SU-DHL-6 (cell line): ENCODE measurements around the gene ANKRD61.
"Not testable (repeated sequence)": the region's sequence is repeated elsewhere in the genome, so short reads cannot be mapped to it uniquely, and the experiment has no call there.

Source experiments
- H2AFZ ChIP-seq: fragments of 200-600 bp; sonication (generic); 2 replicates; pipeline ENCODE4 v1.6.1; 2014; ENCODE audit warnings: low read depth, mild to moderate bottlenecking, moderate library complexity, mixed read lengths, antibody characterized with exemption, low read length; ENCODE audit not compliant: severe bottlenecking
- H3F3A ChIP-seq: fragments of 200-600 bp; shearing (Covaris generic); 2 replicates; pipeline ENCODE4 v1.6.0; 2016; ENCODE audit warnings: antibody characterized with exemption, mild to moderate bottlenecking; ENCODE audit not compliant: insufficient read depth
- H3K27ac ChIP-seq: fragments of 200-600 bp; sonication (generic); 2 replicates; pipeline ENCODE4 v1.5.1; 2016; ENCODE audit warnings: low read depth, mild to moderate bottlenecking, low read length, moderate library complexity, mixed read lengths
- H3K27me3 ChIP-seq: fragments of 200-600 bp; sonication (generic), shearing (Covaris generic); 2 replicates; pipeline ENCODE4 v1.6.0; 2014; ENCODE audit warnings: mild to moderate bottlenecking, low read length
- H3K36me3 ChIP-seq: fragments of 200-600 bp; sonication (generic); 2 replicates; pipeline ENCODE4 v1.6.1; 2014; ENCODE audit warnings: mild to moderate bottlenecking, low read length, mixed read lengths
- H3K4me2 ChIP-seq: fragments of 300-600, 200-600 bp; shearing (Covaris generic), sonication (generic); 2 replicates; pipeline ENCODE4 v1.6.0; 2014; ENCODE audit warnings: low read length, low read depth, mild to moderate bottlenecking; ENCODE audit not compliant: poor library complexity, severe bottlenecking
- H3K4me3 ChIP-seq: fragments of 200-600 bp; sonication (generic); 2 replicates; pipeline ENCODE4 v1.5.1; 2014; ENCODE audit warnings: antibody characterized with exemption, low read length, mild to moderate bottlenecking, mixed read lengths; ENCODE audit not compliant: insufficient read depth, poor library complexity, severe bottlenecking
- H3K79me2 ChIP-seq: fragments of 200-600 bp; sonication (generic); 2 replicates; pipeline ENCODE4 v1.6.1; 2014; ENCODE audit warnings: mild to moderate bottlenecking, low read length, moderate library complexity; ENCODE audit not compliant: insufficient read depth
- H3K9ac ChIP-seq: fragments of 200-600 bp; sonication (generic); 2 replicates; pipeline ENCODE4 v1.7.0; 2014; ENCODE audit warnings: mild to moderate bottlenecking, low read length
- H3K9me2 ChIP-seq: fragments of 200-600 bp; sonication (generic); replicated peaks from 2 replicates; pipeline ENCODE4 v1.6.1; 2014; ENCODE audit warnings: low read length; ENCODE audit not compliant: insufficient read depth
- H3K9me3 ChIP-seq: fragments of 200-600 bp; sonication (generic); 2 replicates; pipeline ENCODE4 v1.6.1; 2014; ENCODE audit warnings: low read length, mixed read lengths; ENCODE audit not compliant: insufficient read depth
- H4K20me1 ChIP-seq: fragments of 200-600 bp; sonication (generic); 2 replicates; pipeline ENCODE4 v1.6.1; 2014; ENCODE audit warnings: low read depth, mild to moderate bottlenecking, antibody characterized with exemption, low read length, moderate library complexity, mixed read lengths
- EZH2phosphoT487 ChIP-seq: fragments of 200-600 bp; sonication (generic), shearing (Covaris generic); conservative IDR thresholded peaks from 2 replicates; pipeline ENCODE4 v1.6.1; 2018; ENCODE audit warnings: mild to moderate bottlenecking, antibody characterized with exemption, low read length, moderate library complexity, mixed read lengths
- TF ChIP-seq, protein P1 (sequence below): fragments of 200-600 bp; sonication (generic); IDR thresholded peaks from one replicate; pipeline ENCODE4 v1.5.1; 2017; ENCODE audit warnings: antibody characterized with exemption, mild to moderate bottlenecking, low read length, moderate library complexity; ENCODE audit not compliant: insufficient read depth, poor library complexity, severe bottlenecking

ANKRD61 gene

DNA sequence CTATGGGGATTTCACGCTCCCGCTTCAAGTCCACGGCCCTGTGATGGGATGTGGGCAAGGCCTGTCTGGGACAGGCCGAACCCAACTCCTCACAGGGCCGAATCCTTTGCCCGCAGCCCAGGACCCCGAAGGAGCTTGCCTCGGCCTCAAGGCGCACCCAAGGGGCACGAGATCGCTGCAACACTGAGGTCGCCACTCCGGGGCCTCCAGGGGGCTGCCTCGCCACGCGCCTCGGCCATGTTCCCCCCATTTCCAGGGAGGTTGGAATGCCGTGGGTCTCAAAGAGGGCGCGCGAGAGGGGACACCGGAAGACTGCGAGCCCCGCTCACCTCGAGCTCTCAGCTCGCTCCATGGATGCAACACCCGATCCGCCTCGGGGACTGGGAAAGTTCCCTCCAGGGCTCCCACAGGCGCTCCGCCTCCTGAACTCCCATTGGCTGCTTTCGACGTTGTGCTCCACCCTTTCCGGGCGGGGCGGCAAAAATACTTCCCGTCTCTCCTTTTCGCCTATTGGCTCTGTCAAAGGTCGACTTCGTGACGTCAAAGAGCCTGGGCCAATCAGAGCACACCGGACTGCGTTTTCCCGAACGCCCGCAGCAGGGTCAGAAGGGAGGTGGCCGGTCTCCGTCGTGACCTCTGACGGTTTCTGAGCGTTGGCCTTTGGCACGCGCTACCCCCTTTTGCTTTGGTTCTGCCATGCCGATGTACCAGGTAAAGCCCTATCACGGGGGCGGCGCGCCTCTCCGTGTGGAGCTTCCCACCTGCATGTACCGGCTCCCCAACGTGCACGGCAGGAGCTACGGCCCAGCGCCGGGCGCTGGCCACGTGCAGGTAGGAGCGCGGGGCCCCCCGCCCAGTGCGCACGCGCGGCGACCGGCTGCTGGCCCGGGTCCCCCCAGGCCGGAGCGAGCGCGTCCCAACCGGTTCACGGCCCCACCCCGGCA lies 22.2 kb upstream of the ANKRD61 start, which contains the start of the genes AIMP2 and PMS2:
TSS of gene AIMP2 (plus strand) at position 605 of the 944 bp plus-strand sequence. CDS start at position 697, 92 bp downstream.
TSS of gene PMS2 (minus strand) at position 382 of the 944 bp plus-strand sequence. CDS start at position 352, 30 bp downstream.
- peak within 1 kb of the TSS; percentile 81 for H3K4me3 ChIP-seq
- TF ChIP-seq EZH2phosphoT487: no peak
- TF ChIP-seq, protein P1, sequence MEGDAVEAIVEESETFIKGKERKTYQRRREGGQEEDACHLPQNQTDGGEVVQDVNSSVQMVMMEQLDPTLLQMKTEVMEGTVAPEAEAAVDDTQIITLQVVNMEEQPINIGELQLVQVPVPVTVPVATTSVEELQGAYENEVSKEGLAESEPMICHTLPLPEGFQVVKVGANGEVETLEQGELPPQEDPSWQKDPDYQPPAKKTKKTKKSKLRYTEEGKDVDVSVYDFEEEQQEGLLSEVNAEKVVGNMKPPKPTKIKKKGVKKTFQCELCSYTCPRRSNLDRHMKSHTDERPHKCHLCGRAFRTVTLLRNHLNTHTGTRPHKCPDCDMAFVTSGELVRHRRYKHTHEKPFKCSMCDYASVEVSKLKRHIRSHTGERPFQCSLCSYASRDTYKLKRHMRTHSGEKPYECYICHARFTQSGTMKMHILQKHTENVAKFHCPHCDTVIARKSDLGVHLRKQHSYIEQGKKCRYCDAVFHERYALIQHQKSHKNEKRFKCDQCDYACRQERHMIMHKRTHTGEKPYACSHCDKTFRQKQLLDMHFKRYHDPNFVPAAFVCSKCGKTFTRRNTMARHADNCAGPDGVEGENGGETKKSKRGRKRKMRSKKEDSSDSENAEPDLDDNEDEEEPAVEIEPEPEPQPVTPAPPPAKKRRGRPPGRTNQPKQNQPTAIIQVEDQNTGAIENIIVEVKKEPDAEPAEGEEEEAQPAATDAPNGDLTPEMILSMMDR: no peak
- no peaks in the 10 kb centered on the region for H4K20me1 ChIP-seq
- no peaks in the 10 kb centered on the region for H3K9me3 ChIP-seq
- peaks cover 60% of the 10 kb centered on the region for H3K79me2 ChIP-seq
- peaks cover 25% of the 10 kb centered on the region for H3F3A ChIP-seq
- H2AFZ ChIP-seq: peak within 1 kb of the TSS; percentile 68
- peak within 1 kb of the TSS; percentile 77 for H3K27ac ChIP-seq
- no peaks in the 10 kb centered on the region for H3K27me3 ChIP-seq
- H3K4me2 ChIP-seq: peak within 1 kb of the TSS; percentile 92
- H3K36me3 ChIP-seq: 0 out of 2 replicates have a peak, but pooled peaks cover 3% of the 10 kb centered on the region
- no peaks in the 10 kb centered on the region for H3K9me2 ChIP-seq
- H3K9ac ChIP-seq: peak within 1 kb of the TSS; percentile 84

DNA sequence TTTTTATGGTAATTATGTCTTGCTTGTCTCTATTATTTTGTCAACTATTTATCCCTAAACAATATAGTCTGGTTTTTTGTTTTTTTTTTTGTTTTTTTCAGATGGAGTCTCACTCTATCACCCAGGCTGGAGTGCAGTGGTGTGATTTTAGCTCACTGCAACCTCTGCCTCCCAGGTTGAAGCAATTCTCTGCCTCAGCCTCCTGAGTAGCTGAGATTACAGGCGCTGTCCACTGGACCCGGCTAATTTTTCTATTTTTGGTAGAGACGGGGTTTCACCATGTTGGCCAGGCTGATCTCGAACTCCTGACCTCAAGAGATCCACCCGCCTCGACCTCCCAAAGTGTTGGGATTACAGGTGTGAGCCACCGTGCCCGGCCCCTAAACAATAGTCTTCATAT lies 20.8 kb upstream of the ANKRD61 start:
- H2AFZ ChIP-seq, H3K27me3 ChIP-seq, H3K9me3 ChIP-seq, H4K20me1 ChIP-seq, H3K36me3 ChIP-seq, H3K9me2 ChIP-seq: not testable (repeated sequence)
- Histone ChIP-seq H3K79me2 (peaks cover 57% of the 10 kb centered on the region), H3K4me3 (peak overlapping the region; percentile 81), H3K4me2 (peak overlapping the region; percentile 80), H3F3A (peaks cover 25% of the 10 kb centered on the region), H3K9ac (peak overlapping the region; percentile 84), H3K27ac (peak overlapping the region; percentile 21; the same call in 1 of the 2 replicates)

DNA sequence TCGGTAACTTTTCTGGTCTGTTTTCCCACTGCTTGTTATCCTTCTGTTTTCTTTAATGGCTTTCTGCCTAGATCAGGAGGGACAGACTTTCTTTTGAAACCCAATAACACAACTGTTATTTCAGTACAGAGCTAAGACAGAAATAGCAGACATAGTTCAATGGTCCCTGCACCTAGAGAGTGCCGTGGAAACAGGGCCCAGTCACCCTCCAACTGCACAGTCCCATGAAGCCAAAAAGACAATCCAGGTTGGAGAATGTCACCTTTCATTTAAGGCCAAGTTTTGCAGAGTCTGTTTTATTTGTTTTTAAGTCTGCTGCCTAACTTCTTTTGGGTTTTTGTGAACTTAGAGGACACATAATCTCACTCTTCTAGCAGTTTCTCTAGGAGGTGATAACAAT lies 19.6 kb upstream of the ANKRD61 start:
- Histone ChIP-seq H3K4me2 (no peak overlapping the region), H3K9ac (no peak overlapping the region)

More for the DNA sequence above, 19.6 kb upstream of the ANKRD61 start:
- Histone ChIP-seq H3K9me2 (no peaks in the 10 kb centered on the region), H3K4me3 (no peak overlapping the region), H3K27me3 (no peaks in the 10 kb centered on the region), H3K27ac (no peak overlapping the region), H4K20me1 (no peaks in the 10 kb centered on the region; the same call in 1 of the 2 replicates), H3F3A (peaks cover 21% of the 10 kb centered on the region), H3K79me2 (peaks cover 55% of the 10 kb centered on the region), H3K36me3 (0 out of 2 replicates have a peak, but pooled peaks cover 4% of the 10 kb centered on the region), H3K9me3 (no peaks in the 10 kb centered on the region), H2AFZ (no peak overlapping the region)
- no peak for TF ChIP-seq EZH2phosphoT487
- TF ChIP-seq, protein P1: no peak
